HG03139 (cell line): ENCODE data around the gene CEMIP.
"Not testable (repeated sequence)": the region's sequence is repeated elsewhere in the genome, so short reads cannot be mapped to it uniquely, and the experiment has no call there.

Source experiments
- ATAC-seq: cut with Tn5 transposase; IDR thresholded peaks from one replicate; pipeline ENCODE4 v1.9.1; 2021; ENCODE audit not compliant: unreplicated experiment

The CEMIP gene

DNA sequence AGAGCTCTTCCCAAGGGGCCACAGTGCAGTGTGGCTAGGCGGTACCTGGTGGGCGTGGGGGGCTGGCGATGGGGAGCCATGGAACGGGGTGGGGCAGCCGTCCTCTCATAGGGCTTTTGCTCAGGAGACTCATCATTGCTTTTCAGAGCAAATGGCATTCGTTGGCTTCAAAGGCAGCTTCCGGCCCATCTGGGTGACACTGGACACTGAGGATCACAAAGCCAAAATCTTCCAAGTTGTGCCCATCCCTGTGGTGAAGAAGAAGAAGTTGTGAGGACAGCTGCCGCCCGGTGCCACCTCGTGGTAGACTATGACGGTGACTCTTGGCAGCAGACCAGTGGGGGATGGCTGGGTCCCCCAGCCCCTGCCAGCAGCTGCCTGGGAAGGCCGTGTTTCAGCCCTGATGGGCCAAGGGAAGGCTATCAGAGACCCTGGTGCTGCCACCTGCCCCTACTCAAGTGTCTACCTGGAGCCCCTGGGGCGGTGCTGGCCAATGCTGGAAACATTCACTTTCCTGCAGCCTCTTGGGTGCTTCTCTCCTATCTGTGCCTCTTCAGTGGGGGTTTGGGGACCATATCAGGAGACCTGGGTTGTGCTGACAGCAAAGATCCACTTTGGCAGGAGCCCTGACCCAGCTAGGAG, 169.6 kb downstream of the CEMIP start:
- no peak for ATAC-seq

DNA sequence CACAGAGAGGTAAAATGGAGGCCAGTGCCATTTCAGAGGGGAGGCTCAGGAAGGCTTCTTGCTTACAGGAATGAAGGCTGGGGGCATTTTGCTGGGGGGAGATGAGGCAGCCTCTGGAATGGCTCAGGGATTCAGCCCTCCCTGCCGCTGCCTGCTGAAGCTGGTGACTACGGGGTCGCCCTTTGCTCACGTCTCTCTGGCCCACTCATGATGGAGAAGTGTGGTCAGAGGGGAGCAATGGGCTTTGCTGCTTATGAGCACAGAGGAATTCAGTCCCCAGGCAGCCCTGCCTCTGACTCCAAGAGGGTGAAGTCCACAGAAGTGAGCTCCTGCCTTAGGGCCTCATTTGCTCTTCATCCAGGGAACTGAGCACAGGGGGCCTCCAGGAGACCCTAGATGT, 170.6 kb downstream of the CEMIP start:
- no peak for ATAC-seq

DNA sequence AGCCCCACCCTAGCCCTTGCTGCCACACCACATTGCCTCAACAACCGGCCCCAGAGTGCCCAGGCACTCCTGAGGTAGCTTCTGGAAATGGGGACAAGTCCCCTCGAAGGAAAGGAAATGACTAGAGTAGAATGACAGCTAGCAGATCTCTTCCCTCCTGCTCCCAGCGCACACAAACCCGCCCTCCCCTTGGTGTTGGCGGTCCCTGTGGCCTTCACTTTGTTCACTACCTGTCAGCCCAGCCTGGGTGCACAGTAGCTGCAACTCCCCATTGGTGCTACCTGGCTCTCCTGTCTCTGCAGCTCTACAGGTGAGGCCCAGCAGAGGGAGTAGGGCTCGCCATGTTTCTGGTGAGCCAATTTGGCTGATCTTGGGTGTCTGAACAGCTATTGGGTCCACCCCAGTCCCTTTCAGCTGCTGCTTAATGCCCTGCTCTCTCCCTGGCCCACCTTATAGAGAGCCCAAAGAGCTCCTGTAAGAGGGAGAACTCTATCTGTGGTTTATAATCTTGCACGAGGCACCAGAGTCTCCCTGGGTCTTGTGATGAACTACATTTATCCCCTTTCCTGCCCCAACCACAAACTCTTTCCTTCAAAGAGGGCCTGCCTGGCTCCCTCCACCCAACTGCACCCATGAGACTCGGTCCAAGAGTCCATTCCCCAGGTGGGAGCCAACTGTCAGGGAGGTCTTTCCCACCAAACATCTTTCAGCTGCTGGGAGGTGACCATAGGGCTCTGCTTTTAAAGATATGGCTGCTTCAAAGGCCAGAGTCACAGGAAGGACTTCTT, 171.3 kb downstream of the CEMIP start:
- no peak for ATAC-seq

DNA sequence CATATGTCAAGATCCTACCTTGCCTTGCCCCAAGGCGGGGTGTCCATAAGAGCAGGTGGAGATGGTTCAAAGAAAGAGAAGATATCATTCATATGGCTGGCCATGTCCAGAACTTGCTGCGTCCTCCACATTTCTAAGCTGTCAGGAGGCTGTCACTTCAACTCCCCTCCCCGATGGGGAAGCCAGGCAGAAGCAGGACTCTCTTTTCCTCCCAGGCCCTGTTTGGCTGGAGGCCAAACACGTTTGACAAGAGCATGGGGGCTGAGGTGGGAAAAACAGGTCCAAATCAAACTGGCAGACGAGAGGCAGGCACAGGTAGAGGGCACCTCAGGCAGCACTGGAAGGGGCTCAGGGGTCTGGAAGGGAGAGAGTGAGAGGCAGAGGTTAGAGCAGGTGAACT, 172.8 kb downstream of the CEMIP start:
- ATAC-seq = no peak

DNA sequence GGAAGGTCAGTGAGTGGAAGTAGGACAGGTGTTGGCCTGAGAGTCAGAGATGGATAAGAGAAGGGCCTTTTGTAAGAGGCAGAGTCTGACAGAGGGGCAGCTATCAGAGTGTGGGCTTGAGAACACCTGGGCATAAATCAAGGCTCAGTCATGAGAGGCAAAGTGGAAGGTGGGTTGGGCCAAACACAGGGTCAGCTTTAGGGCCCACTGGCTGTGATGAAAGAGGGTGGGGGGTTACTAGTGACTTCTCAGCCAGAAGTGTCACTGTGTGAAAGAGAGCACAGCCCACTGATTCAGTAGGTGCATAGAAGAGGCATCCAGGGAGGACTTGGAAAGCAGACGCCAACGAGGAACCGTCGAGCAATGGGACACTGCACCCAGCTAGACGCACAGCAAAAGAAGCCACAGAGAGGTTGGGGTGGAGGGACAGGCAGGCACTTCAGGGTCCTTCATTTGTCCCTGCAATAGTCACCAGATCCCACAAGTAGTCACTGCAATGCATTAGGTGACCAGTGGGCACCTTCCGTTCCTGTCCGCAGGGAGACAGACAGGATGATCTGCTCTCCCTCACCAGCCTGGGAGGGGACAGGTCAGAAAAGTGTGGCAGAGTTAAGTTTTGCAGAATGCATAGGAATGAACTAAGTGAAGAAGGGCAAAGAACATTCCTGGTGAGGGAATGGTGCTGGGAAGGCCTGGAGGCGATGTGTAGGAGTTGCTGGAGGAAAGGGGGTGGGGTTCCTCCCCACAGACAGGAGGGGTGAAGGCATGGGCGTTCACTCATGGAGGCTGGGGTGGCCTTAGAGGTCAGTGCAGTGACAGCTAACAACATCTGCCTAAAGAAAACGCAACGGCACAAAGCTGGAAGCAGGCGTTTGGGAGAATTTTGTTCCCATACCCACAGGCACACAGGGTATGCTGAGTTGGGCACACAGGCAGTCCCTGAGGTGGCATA, 174.1 kb downstream of the CEMIP start:
- ATAC-seq = no peak

DNA sequence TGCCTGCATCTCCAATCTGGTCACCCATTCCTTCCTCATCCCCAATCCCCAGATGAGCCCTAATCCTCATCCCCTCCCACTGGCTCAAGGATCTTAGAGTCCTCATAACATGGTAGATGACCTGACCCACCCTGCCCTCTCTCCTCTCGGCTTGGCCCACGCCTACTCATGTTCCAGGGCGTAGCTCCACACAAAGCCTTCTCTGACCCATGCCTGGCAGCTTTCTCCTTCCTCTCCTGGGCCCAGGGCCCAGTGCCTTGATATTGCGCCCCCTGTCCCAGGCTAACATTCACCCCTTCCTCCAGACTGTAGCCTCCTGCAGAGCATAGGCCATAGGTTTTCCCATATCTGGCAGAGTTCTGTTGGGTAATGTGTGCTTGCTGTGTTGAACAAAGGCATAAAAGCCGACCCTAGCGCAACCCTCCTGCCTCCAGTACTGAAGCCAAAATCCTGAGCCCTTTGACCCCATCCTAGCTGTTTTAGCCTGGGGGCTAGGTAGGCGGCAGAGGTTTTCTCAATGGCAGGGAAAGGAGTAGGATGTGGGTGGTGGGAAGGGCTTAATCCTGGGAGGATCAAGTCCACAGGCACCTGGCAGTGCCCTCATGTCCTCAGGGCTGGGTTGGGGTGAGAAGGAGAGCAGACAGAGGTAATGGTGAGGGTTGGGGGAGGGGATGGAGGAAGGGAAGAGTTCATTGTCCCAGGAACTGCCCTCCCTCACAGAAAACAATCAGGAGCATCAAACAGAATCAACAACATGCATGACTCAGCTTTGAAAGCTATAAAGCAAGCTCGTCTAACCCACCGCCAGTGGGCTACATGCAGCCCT, 175.0 kb downstream of the CEMIP start:
- no peak for ATAC-seq

DNA sequence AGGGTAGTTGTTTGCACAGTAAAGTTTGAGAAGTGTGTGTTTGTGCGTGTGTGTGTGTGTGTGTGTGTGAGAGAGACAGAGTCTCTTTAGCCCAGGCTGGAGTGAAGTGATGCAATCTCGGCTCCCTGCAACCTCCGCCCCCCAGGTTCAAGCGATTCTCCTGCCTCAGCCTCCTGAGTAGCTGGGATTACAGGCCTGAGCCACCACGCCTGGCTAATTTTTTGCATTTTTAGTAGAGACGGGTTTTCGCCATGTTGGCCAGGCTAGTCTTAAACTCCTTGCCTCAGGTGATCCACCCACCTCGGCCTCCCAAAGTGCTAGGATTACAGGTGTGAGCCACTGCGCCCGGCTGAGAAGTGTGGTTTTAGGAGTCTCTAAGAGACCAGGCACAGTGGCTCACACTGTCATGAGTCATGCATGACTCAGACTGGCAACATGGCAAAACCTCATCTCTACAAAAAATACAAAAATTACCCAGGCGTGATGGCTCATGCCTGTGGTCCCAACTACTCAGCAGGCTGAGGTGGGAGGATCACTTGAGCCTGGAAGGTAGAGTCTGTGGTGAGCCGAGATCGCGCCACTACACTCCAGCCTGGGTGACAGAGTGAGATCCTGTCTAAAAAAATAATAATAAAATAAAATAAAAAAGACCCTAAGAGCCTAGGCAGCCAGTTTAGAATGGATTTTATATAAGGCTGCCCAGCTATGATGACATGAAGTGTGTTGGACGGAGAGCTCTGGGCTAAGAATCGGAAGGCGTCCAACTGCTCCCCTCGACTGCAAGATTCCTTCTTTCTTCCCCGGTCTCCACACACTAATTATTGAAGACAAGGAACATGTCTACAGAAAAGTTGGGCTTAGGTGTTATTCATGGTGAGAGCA, 176.6 kb downstream of the CEMIP start:
- ATAC-seq = not testable (repeated sequence)

DNA sequence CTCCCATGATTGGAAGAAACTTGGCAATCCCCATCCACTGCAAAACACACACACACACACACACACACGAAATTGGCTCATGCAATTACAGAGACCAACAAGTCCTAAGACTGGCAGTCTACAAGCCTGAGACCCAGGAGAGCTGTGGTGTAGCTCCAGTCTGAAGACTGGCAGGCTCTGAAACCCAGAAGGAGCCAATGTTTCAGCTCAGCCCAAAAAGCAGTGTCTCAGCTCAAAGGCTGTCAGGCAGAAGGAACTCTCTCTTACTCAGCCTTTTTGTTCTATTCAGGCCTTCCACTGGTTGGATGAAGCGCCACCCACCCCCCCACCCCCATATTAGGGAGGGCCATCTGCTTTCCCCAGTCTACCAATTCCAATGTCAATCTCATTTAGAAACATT, 178.4 kb downstream of the CEMIP start:
- no peak for ATAC-seq

DNA sequence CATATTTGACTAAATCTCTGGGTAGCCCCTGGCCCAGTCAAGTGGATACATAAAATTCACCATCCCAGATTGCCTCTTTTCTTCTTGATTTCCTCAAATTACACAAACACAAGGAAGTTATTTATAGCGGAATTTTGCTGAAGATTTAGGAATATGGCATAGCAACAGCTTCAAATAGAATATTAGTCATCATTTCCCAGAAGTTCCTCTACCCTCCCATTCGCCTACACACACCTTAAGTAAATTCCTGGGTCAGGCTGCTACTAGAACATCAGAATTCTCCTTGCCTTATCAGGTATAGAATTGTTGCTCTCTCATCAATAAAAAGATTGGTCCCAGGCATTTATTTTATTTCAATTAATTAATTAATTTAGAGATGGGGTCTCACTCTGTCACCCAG, 178.8 kb downstream of the CEMIP start:
- ATAC-seq = no peak

DNA sequence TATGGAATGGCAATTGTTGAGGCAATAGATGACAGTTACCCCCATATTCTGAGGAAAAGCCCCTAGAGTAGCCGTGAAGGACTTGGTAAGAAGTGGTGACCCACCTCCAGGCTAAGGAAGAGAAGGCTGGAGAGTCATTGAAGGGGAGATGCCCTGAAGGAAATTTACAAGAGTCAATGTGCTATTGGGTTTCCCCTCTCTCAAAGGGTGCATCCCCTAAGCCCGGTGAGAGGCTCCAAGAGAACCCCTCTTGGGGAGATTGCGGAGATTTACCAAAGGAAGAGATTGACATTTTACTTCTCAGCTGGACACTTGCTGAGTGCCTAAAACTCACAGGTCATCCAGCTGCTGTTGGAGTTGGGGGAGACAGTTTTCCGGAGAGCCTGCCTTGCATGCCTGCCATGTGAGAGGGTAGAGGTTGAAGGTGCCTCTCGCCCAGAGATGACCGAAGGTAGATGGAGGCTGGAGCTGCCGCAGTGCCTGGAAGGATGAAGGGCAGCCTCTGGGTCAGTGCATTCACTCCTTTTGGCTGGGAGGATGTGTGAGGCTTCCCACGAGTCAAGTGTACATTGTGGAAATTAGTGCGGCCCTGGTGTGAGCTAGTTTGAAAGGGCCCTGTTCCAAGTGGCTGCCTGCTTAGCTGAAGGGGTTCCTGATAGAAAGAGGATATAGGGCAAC, 179.8 kb downstream of the CEMIP start:
- no peak for ATAC-seq

DNA sequence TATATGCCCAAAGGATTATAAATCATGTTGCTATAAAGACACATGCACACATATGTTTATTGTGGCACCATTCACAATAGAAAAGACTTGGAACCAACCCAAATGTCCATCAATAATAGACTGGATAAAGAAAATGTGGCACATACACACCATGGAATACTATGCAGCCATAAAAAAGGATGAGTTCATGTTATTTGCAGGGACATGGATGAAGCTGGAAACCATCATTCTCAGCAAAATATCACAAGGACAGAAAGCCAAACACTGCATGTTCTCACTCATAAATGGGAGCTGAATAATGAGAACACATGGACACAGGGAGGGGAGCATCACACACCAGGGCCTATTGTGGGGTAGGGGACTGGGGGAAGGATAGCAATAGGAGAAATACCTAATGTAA, 186.3 kb downstream of the CEMIP start:
- ATAC-seq = not testable (repeated sequence)

DNA sequence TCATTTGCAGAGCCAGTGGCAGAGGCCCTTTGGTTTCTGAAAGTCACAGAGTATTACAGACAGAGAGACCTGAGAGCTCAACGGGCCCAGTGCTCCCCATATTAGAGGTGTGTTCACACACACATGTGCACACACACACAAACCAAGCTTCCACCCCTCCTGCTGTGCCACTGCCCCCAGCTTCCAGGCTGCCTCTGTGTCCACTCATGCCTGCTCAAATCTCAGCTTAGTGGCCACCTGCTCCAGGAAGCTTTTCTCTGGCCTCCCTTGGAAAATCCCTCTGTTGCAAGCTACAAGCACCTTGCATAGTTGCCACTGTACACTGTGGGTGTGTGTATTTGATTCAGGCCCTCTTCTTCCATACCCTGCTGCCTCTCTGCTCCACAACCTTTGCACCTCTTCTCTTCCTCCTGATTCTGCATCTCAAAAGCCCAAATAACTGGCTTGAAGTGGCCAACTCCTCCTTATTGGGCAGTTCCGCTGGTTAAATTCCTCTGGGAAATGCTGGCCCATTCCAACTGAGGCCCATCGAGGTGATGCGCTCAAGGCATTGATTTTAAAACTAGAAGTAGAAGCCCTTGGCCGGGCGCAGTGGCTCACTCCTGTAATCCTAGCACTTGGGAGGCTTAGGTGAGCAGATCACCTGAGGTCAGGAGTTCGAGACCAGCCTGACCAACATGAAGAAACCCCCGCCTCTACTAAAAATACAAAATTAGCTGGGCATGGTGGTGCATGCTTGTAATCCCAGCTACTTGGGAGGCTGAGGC, 187.4 kb downstream of the CEMIP start:
- no peak for ATAC-seq

DNA sequence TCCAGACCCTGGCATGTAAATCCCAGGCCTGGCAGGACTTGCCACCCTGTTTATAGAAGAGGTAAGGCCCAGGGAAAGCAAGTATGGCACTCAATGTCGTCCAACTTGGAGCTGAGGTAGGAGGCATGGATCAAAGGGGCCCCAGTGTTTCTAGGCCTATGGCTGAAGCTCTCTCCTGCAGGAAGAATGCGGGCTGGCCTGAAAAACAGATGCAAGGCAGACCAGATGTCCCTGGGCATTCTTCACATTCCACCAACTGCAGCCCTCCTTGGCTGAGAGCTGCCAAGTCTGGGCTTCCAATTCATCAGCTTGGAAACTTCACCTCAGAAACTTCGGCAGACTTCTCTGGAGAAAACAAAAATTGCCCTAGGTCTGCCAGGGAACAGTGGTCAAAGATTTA, 188.3 kb downstream of the CEMIP start:
- no peak for ATAC-seq

DNA sequence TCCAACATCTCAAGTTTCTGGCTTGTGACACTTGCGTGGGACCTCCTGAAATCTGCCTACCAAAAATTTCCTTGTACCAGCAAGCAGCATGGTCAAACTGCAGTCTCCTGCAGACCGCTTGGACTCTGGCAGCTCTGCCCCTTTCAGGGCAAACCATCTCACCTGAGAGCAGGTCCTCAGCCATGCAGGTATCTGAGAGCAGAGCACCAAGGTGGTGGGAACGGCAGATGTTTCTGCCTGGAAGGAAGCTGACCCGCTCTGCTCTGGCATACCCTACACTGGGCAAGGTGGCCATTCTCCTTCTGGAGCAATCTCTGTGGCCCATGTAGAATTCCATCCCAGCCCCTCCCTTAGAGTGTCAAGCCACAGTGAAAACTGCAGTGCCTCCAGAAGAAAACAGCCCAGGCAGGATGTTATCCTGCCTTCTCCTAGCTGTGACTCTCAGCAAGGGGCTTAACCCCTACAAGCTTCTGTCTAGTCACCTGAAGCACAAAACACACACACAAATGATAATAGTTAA, 188.9 kb downstream of the CEMIP start:
- no peak for ATAC-seq

DNA sequence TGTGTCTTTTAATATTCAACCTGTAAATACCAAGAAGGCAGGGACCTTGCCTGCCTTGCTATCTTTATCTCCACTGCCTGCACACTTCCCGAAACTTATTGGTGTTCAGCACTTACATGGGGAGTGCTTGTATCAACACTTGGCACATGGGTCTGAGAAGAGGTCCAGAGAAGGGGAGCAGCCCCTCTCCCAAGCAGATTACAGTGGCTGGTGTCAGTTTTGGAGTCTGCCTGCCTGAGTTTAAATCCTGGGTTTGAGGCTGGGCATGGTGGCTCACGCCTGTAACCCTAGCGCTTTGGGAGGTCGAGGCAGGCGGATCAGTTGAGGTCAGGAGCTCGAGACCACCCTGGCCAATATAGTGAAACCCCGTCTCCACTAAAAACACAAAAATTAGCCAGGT, 190.1 kb downstream of the CEMIP start:
- no peak for ATAC-seq

DNA sequence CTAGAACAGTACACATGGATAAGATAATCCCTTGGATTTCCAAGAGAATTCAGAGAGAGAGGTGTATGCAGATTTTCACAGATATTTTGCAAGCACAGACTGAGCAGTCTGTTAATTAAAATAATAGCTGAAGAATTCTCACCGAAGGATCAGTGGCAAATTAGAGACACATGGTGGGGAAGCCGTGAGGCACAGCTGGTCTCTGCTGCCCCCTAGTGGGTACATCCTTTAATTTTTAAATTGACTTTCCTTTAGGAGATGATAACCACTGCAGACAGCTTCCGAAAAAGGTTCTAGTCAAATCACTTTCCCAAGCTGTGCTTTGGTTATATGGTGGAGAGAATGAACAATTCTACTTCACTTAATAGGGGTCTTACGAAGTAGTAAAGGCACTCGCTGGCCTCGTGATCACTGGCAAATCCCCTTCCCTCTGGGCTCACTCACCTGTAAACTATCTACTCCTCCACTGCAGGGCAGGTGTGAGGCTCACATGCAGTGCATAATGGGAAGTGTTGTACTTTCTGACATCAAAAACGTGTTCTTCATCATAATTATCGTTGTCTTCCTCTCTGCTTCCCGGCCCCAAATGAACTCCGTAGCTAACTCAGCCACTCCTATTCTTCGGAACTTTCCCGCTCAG, 191.0 kb downstream of the CEMIP start:
- ATAC-seq = no peak

DNA sequence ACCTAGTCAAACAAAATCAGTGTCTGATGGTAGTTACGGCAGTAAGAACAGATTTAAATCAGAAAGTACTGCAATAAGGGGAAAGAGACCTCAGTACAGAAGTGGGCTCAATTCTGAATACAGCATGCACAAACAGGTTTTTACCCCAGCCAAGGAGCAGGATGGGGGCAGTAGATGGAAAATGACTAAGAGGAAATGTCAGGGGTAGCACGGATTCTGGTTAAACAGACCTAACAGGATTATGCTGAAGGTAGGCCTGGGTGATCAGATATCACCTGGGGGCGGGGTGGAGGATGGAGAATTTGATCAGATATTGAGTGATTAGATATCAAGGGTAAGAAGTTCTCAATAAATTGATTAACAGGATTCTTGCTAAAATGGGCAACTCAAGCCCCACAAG, 191.5 kb downstream of the CEMIP start:
- ATAC-seq = no peak

DNA sequence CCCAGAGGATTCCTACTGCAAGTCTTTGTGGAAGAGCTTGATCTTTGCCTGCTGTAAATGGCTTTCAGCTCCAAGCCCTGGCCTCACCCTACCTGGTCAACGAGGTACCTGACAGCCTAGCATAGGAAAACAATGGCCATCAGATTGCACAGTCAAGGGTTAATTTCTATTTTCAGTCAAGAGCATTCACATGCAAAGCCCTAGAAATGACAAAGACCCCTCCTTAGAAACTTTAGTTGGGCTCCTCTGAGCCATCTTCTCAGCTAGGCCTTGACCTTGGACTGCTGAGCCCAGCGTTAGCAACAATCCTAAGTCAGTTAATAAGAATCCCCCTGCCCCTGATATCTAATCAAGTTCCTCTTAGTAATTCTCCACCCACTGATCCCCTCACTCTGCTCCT, 192.0 kb downstream of the CEMIP start:
- ATAC-seq = no peak
